GM21367 (cell line): ENCODE results near the gene EEF2.

ENCODE experiments used
- ATAC-seq: cut with Tn5 transposase; IDR thresholded peaks from one replicate; pipeline ENCODE4 v1.9.1; 2021; ENCODE audit not compliant: unreplicated experiment

EEF2 gene

GRCh38 chr19:3984908-3985642, at the start of gene EEF2:
TSS of gene EEF2 (minus strand) at chr19:3985463. CDS start at chr19:3985380, 83 bp downstream.
- ATAC-seq = peak; percentile 38

- no peak for ATAC-seq
These were observed 49.1 kb upstream of the EEF2 start for GRCh38 chr19:4034048-4035017.

- no peak for ATAC-seq
These were observed 48.0 kb upstream of the EEF2 start for GRCh38 chr19:4033028-4033956.

GRCh38 chr19:4032436-4032835, 47.2 kb upstream of the EEF2 start:
- ATAC-seq = no peak

- ATAC-seq = no peak
These were observed 46.2 kb upstream of the EEF2 start for GRCh38 chr19:4031420-4031819.

- no peak for ATAC-seq
These were observed 45.7 kb upstream of the EEF2 start for GRCh38 chr19:4030981-4031380.

- no peak for ATAC-seq
These were observed 45.3 kb upstream of the EEF2 start for GRCh38 chr19:4030552-4030951.

- no peak for ATAC-seq
These were observed 44.0 kb upstream of the EEF2 start for GRCh38 chr19:4029247-4029614.

- no peak for ATAC-seq
These were observed 43.3 kb upstream of the EEF2 start for GRCh38 chr19:4028334-4029246.

GRCh38 chr19:4027146-4027545, 41.9 kb upstream of the EEF2 start:
- no peak for ATAC-seq

GRCh38 chr19:4025317-4025716, 40.1 kb upstream of the EEF2 start:
- ATAC-seq = no peak

- no peak for ATAC-seq
These were observed 38.5 kb upstream of the EEF2 start for GRCh38 chr19:4023600-4024398.

- ATAC-seq = no peak
These were observed 34.3 kb upstream of the EEF2 start for GRCh38 chr19:4019578-4019977.

GRCh38 chr19:4018775-4019504, 33.7 kb upstream of the EEF2 start:
- no peak for ATAC-seq

- no peak for ATAC-seq
These were observed 32.9 kb upstream of the EEF2 start for GRCh38 chr19:4018140-4018613.

- no peak for ATAC-seq
These were observed 31.8 kb upstream of the EEF2 start for GRCh38 chr19:4016903-4017638.

GRCh38 chr19:4016486-4016885, 31.2 kb upstream of the EEF2 start:
- ATAC-seq = no peak
